PC-3 (cell line): ENCODE measurements around the gene GATA3. TPM values are rescaled to one million over a fixed set of nuclear protein-coding genes. Genes with fewer than 3 reads are reported as not detected.

Experiments
- ATAC-seq: fragments of 200-7000 bp; cut with Tn5 transposase; 2 replicates; pipeline ENCODE4 v1.9.1; 2020; ENCODE audit warnings: mild to moderate bottlenecking, moderate library complexity
- BruUV-seq: library from RNA; stranded (reverse); fragments of 400-500 nt; replicated peaks from 2 replicates; lab custom pipeline; 2021; lab: Mats Ljungman, UMichigan
- CTCF ChIA-PET: fragments of 300-600 bp; sonication (Branson Sonifier 250); formaldehyde crosslinking; loops from one replicate; lab custom pipeline; 2022; ENCODE audit warnings: antibody characterized with exemption; lab: Charles Lee
- POLR2A ChIA-PET: fragments of 300-600 bp; sonication (Branson Sonifier 250); formaldehyde crosslinking; loops from one replicate; lab custom pipeline; 2022; ENCODE audit warnings: antibody characterized with exemption; ENCODE audit not compliant: unreplicated experiment; lab: Charles Lee
- DNase-seq: peaks from one replicate; pipeline ENCODE4 v3.0.0-alpha.2; 2015
- H2AFZ ChIP-seq: fragments of 300-600 bp; sonication (generic); 2 replicates; pipeline ENCODE4 v1.6.0; 2016; ENCODE audit warnings: antibody characterized with exemption, low read length
- H3F3A ChIP-seq: fragments of 300-600 bp; sonication (generic); one replicate; pipeline ENCODE4 v1.6.0; 2017; ENCODE audit warnings: antibody characterized with exemption, low read length, control low read depth, mild to moderate bottlenecking; ENCODE audit not compliant: unreplicated experiment
- H3K27ac ChIP-seq: fragments of 300-600 bp; sonication (generic); 2 replicates; pipeline ENCODE4 v1.5.1; 2016; ENCODE audit warnings: mild to moderate bottlenecking, low read length
- H3K27me3 ChIP-seq: fragments of 300-600 bp; sonication (generic); 2 replicates; pipeline ENCODE4 v1.6.1; 2016; ENCODE audit warnings: low read length, mixed read lengths
- H3K36me3 ChIP-seq: fragments of 300-600 bp; sonication (generic); 2 replicates; pipeline ENCODE4 v1.6.1; 2016; ENCODE audit warnings: low read depth, mixed run types, low read length, mixed read lengths
- H3K4me1 ChIP-seq: fragments of 300-600 bp; sonication (generic); 2 replicates; pipeline ENCODE4 v1.5.1; 2016; ENCODE audit warnings: low read length; ENCODE audit not compliant: insufficient read depth
- H3K4me2 ChIP-seq: fragments of 300-600 bp; sonication (generic); 2 replicates; pipeline ENCODE4 v1.6.0; 2016; ENCODE audit warnings: low read length
- H3K4me3 ChIP-seq: fragments of 300-600 bp; sonication (generic); 2 replicates; pipeline ENCODE4 v1.5.1; 2016; ENCODE audit warnings: mild to moderate bottlenecking, low read length, mixed read lengths
- H3K79me2 ChIP-seq: fragments of 300-600 bp; sonication (generic); 2 replicates; pipeline ENCODE4 v1.6.1; 2017; ENCODE audit warnings: low read length, mixed read lengths
- H3K9ac ChIP-seq: fragments of 300-600 bp; sonication (generic); 2 replicates; pipeline ENCODE4 v1.6.0; 2016; ENCODE audit warnings: mild to moderate bottlenecking, low read length
- H3K9me2 ChIP-seq: fragments of 300-600 bp; sonication (generic); replicated peaks from 2 replicates; pipeline ENCODE4 v1.6.1; 2016; ENCODE audit warnings: mixed run types, low read length, mixed read lengths
- H3K9me3 ChIP-seq: fragments of 300-600 bp; sonication (generic); 2 replicates; pipeline ENCODE4 v1.6.1; 2016; ENCODE audit warnings: low read length, mixed read lengths
- H4K20me1 ChIP-seq: fragments of 300-600 bp; sonication (generic); 2 replicates; pipeline ENCODE4 v1.6.1; 2016; ENCODE audit warnings: low read length, mixed read lengths
- CTCF ChIP-seq: fragments of 300-600 bp; sonication (generic); conservative IDR thresholded peaks from 2 replicates; pipeline ENCODE4 v1.5.1; 2017; ENCODE audit warnings: antibody characterized with exemption, low read depth, mild to moderate bottlenecking, low read length
- EZH2 ChIP-seq: fragments of 300-600 bp; sonication (generic); IDR thresholded peaks from one replicate; pipeline ENCODE4 v1.6.1; 2017; ENCODE audit warnings: antibody characterized with exemption, mild to moderate bottlenecking, low read length; ENCODE audit not compliant: unreplicated experiment
- EZH2phosphoT487 ChIP-seq: fragments of 300-600 bp; sonication (generic); IDR thresholded peaks from 2 replicates; pipeline ENCODE4 v1.6.1; 2018; ENCODE audit warnings: mild to moderate bottlenecking, antibody characterized with exemption, low read length, borderline replicate concordance
- intact Hi-C: fragments of 100-400 bp; cut with micrococcal nuclease; formaldehyde crosslinking; loops from 2 replicates; pipeline ENCODE4 v1.9.0; 2023
- total RNA-seq: library from RNA; depleted of rRNA; stranded (reverse); fragments of >200 nt; gene quantifications from 2 replicates; pipeline ENCODE4 v1.2.3, GENCODE V29; 2014

Gene GATA3
- total RNA-seq, 1 experiment from 2014 or later, result 2.6 TPM

GRCh38 chr10:8056871-8057331 lies 2.4 kb downstream of the GATA3 start:
- H3K4me3 ChIP-seq, result peak overlapping the region; percentile 35; the same call in 1 of the 2 replicates
- no peaks in the 10 kb centered on the region for H3K36me3 ChIP-seq
- POLR2A ChIA-PET, result no interaction called here
- H3K79me2 ChIP-seq, result peaks cover 36% of the 10 kb centered on the region
- BruUV-seq, result no TSS peak
- peaks cover 17% of the 10 kb centered on the region for H3K4me1 ChIP-seq
- no peaks in the 10 kb centered on the region for H4K20me1 ChIP-seq
- CTCF ChIA-PET, result no interaction called here
- no peaks in the 10 kb centered on the region for H3F3A ChIP-seq
- peak overlapping the region; percentile 48 for H3K4me2 ChIP-seq
- intact Hi-C loops, result loop anchor here (10.0 kb wide), 2 partner anchors 258 to 308 kb away; no protein-coding TSS in a partner anchor
- no peaks in the 10 kb centered on the region for H3K27me3 ChIP-seq
- H3K9ac ChIP-seq, result no peak overlapping the region
- no peaks in the 10 kb centered on the region for H3K9me2 ChIP-seq
- no peak for DNase-seq
- TF ChIP-seq EZH2phosphoT487 (no peak), EZH2 (no peak), CTCF (no peak)
- H3K9me3 ChIP-seq, result no peaks in the 10 kb centered on the region
- ATAC-seq, result no peak
- H3K27ac ChIP-seq, result no peak overlapping the region
- H2AFZ ChIP-seq, result no peak overlapping the region

- Histone ChIP-seq H3K36me3 (no peaks in the 10 kb centered on the region), H3K9me3 (no peaks in the 10 kb centered on the region), H3F3A (no peaks in the 10 kb centered on the region), H3K27me3 (no peaks in the 10 kb centered on the region), H4K20me1 (no peaks in the 10 kb centered on the region), H3K4me2 (peak overlapping the region; percentile 48; the same call in 1 of the 2 replicates), H3K4me3 (no peak overlapping the region), H3K9ac (no peak overlapping the region), H3K9me2 (no peaks in the 10 kb centered on the region), H3K79me2 (peaks cover 36% of the 10 kb centered on the region), H3K27ac (no peak overlapping the region), H2AFZ (no peak overlapping the region), H3K4me1 (peaks cover 13% of the 10 kb centered on the region)
- ChIA-PET CTCF (no interaction called here), POLR2A (no interaction called here)
- TF ChIP-seq EZH2, result no peak
- no peak for TF ChIP-seq CTCF
- no peak for TF ChIP-seq EZH2phosphoT487
- no peak for ATAC-seq
- BruUV-seq, result no TSS peak
- DNase-seq, result no peak
- intact Hi-C loops, result loop anchor here (10.0 kb wide), 2 partner anchors 257 to 307 kb away; no protein-coding TSS in a partner anchor
Measured at GRCh38 chr10:8057636-8058273, 3.3 kb downstream of the GATA3 start.
